ENCODE results near the gene GGT5. TPM values are rescaled to one million over a fixed set of nuclear protein-coding genes. Genes with fewer than 3 reads are reported as not detected.

The GGT5 gene
- total RNA-seq, 2 experiments from 2014 or later = not detected

- H3K36me3 Mint-ChIP-seq (ENCODE audit: low read depth) = no peaks in the 10 kb centered on the region
- POLR2A ChIA-PET = no interaction called here
- CTCF ChIA-PET = no interaction called here
These were observed 8.2 kb downstream of the GGT5 start for GRCh38 chr22:24236656-24237055.

DNA sequence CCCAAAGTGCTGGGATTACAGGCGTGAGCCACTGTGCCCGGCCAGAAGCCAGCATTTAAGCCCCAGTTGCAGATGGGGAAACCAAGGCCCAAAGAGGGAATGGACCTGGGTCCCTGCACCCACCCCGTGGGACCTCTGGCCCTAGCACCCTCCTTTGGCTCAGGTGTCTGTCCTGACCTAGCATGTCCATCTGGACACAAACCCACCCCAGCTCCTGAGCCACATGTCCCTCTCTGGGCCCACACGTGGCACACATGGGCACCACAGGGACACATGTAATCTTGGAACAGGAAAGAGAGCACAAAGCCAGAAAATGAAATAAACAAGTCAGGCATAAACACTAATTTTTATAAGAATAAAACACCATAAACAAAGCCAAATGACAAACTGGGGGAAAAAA, 9.6 kb downstream of the GGT5 start:
- H3K36me3 Mint-ChIP-seq (ENCODE audit: low read depth) = no peaks in the 10 kb centered on the region
- no peak for DNase-seq
- CTCF ChIA-PET = interaction anchor here (0.9 kb wide), 1 partner anchor 17 kb away, joined by 3 read pairs; no protein-coding TSS in a partner anchor
- H3K4me3 Mint-ChIP-seq = no peak overlapping the region
- H3K9me3 Mint-ChIP-seq = no peaks in the 10 kb centered on the region
- peaks cover 2% of the 10 kb centered on the region for H3K27me3 Mint-ChIP-seq
- POLR2A ChIA-PET = no interaction called here
- peaks cover 7% of the 10 kb centered on the region for H3K4me1 Mint-ChIP-seq
- no peak overlapping the region for H3K27ac Mint-ChIP-seq

More at GRCh38 chr22:24236656-24237055, 8.2 kb downstream of the GGT5 start:
- Mint-ChIP-seq H3K4me3 (no peak overlapping the region), H3K9me3 (no peaks in the 10 kb centered on the region), H3K27ac (no peak overlapping the region), H3K4me1 (peaks cover 16% of the 10 kb centered on the region), H3K27me3 (no peaks in the 10 kb centered on the region)
- DNase-seq = no peak

DNA sequence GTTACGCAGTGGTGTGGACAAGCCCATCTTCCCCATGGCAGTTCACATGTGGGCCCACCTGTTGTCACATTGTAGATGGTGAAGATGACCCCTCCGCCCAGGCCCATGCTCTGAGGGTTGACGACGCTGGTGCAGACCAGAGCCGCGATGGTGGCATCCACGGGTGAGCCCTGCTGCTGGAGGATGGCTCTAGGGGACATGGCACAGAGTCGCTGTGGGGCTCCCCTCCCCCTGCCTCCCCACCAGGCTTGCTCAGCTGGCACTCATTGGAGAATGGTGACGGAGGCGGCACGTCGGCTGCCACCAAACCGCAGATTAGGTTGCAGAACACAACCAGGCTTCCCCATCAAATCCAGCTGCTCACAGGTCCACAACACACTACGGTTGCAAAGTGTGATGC, 11.1 kb downstream of the GGT5 start:
- peaks cover 2% of the 10 kb centered on the region for H3K27me3 Mint-ChIP-seq
- CTCF ChIA-PET = interaction anchor here (4.7 kb wide), 1 partner anchor 44 kb away, joined by 26 read pairs; no protein-coding TSS in a partner anchor
- no peaks in the 10 kb centered on the region for H3K9me3 Mint-ChIP-seq

DNA sequence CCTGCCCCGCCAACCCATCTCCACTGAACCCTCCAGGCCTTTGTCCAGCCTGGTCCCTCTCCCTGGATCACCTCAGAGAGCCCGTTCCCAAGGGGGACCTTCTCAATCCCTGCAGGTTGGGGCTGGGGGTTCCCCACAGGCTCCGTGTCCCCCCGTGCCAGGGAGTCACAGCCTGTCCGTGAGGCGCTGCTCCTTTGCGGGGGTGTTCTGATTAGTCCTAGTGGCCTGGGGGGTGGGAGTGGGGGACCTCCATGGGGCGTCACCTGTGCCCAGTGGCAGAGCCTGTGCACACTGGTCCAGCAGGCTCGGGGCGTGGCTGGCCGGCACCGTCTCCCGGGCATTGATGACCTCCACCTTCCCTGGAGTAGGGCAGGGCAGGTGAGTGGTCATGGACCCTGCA, 11.6 kb downstream of the GGT5 start:
- H3K27me3 Mint-ChIP-seq = peaks cover 2% of the 10 kb centered on the region
- no peak for DNase-seq
- H3K4me3 Mint-ChIP-seq = no peak overlapping the region
- H3K4me1 Mint-ChIP-seq = peaks cover 4% of the 10 kb centered on the region
- ChIA-PET CTCF (interaction anchor here (0.8 to 4.7 kb wide), 2 partner anchors 15 to 43 kb away, joined by 3 to 26 read pairs; no protein-coding TSS in a partner anchor), POLR2A (no interaction called here)
- no peak overlapping the region for H3K27ac Mint-ChIP-seq
- H3K9me3 Mint-ChIP-seq = no peaks in the 10 kb centered on the region
- H3K36me3 Mint-ChIP-seq (ENCODE audit: low read depth) = no peaks in the 10 kb centered on the region

More for the DNA sequence above, 11.1 kb downstream of the GGT5 start:
- Mint-ChIP-seq H3K27ac (no peak overlapping the region), H3K36me3 (ENCODE audit: low read depth) (no peaks in the 10 kb centered on the region), H3K4me3 (no peak overlapping the region), H3K4me1 (peaks cover 4% of the 10 kb centered on the region)
- POLR2A ChIA-PET = no interaction called here
- DNase-seq = no peak

DNA sequence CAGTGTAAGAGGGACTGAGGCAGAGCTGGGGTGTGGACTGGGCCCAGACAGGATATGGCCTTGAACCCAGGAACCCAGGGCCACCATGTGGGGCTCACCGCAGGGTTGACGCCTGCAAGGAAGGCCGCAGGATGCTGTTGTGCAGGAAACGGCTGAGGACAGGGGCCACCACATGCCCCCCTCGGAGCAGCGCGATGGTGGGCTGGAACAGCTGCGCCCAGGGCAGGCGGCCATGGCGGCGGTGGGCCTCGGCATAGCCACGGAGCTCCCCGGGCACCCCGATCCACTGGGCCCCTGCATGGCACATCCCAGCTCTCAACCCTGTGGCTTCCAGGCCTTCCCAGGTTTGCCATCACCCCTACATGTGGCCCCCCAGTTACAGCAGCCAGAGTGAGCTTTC, 12.2 kb downstream of the GGT5 start:
- Mint-ChIP-seq H3K4me1 (peaks cover 4% of the 10 kb centered on the region), H3K4me3 (no peak overlapping the region), H3K27ac (no peak overlapping the region), H3K27me3 (peaks cover 2% of the 10 kb centered on the region), H3K9me3 (no peaks in the 10 kb centered on the region), H3K36me3 (ENCODE audit: low read depth) (no peaks in the 10 kb centered on the region)
- no peak for DNase-seq
- ChIA-PET CTCF (interaction anchor here (0.8 to 4.7 kb wide), 2 partner anchors 15 to 43 kb away, joined by 3 to 26 read pairs; no protein-coding TSS in a partner anchor), POLR2A (no interaction called here)

- Mint-ChIP-seq H3K9me3 (no peaks in the 10 kb centered on the region), H3K27me3 (peaks cover 2% of the 10 kb centered on the region), H3K27ac (no peak overlapping the region), H3K36me3 (ENCODE audit: low read depth) (no peaks in the 10 kb centered on the region), H3K4me1 (peaks cover 4% of the 10 kb centered on the region), H3K4me3 (no peak overlapping the region)
- DNase-seq = no peak
- CTCF ChIA-PET = interaction anchor here (1.0 to 4.7 kb wide), 7 partner anchors 9 to 149 kb away, joined by 3 to 30 read pairs (median 6); no protein-coding TSS in a partner anchor
- POLR2A ChIA-PET = no interaction called here
These were observed 12.8 kb downstream of the GGT5 start for GRCh38 chr22:24232124-24232523.

- no peak overlapping the region for H3K4me3 Mint-ChIP-seq
- peaks cover 4% of the 10 kb centered on the region for H3K4me1 Mint-ChIP-seq
- no peak for DNase-seq
- H3K9me3 Mint-ChIP-seq = no peaks in the 10 kb centered on the region
- POLR2A ChIA-PET = interaction anchor here (1.0 kb wide), 1 partner anchor 39 kb away, joined by 3 read pairs; the partner anchor contains the start of gene SPECC1L
- peaks cover 2% of the 10 kb centered on the region for H3K27me3 Mint-ChIP-seq
- no peak overlapping the region for H3K27ac Mint-ChIP-seq
- H3K36me3 Mint-ChIP-seq (ENCODE audit: low read depth) = no peaks in the 10 kb centered on the region
- CTCF ChIA-PET = interaction anchor here (0.5 to 4.7 kb wide), 12 partner anchors 9 to 168 kb away, joined by 3 to 30 read pairs (median 4); no protein-coding TSS in a partner anchor
These were observed 13.2 kb downstream of the GGT5 start for GRCh38 chr22:24231706-24232105.

GRCh38 chr22:24230911-24231656, 13.8 kb downstream of the GGT5 start:
- Mint-ChIP-seq H3K27me3 (peaks cover 2% of the 10 kb centered on the region), H3K27ac (no peak overlapping the region), H3K4me3 (no peak overlapping the region), H3K9me3 (no peaks in the 10 kb centered on the region), H3K36me3 (ENCODE audit: low read depth) (no peaks in the 10 kb centered on the region), H3K4me1 (peaks cover 3% of the 10 kb centered on the region)
- ChIA-PET CTCF (interaction anchor here (0.5 to 4.7 kb wide), 16 partner anchors 8 to 221 kb away, joined by 3 to 30 read pairs (median 4); no protein-coding TSS in a partner anchor), POLR2A (interaction anchor here (1.0 kb wide), 1 partner anchor 40 kb away, joined by 3 read pairs; the partner anchor contains the start of gene SPECC1L)
- DNase-seq = peak; percentile 71

- Mint-ChIP-seq H3K4me1 (no peaks in the 10 kb centered on the region), H3K9me3 (no peaks in the 10 kb centered on the region), H3K4me3 (no peak overlapping the region), H3K36me3 (ENCODE audit: low read depth) (no peaks in the 10 kb centered on the region), H3K27me3 (peaks cover 2% of the 10 kb centered on the region), H3K27ac (no peak overlapping the region)
- POLR2A ChIA-PET = no interaction called here
- DNase-seq = no peak
- CTCF ChIA-PET = interaction anchor here (1.5 kb wide), 1 partner anchor 17 kb away, joined by 6 read pairs; no protein-coding TSS in a partner anchor
These were observed 18.9 kb downstream of the GGT5 start for GRCh38 chr22:24225951-24226350.

DNA sequence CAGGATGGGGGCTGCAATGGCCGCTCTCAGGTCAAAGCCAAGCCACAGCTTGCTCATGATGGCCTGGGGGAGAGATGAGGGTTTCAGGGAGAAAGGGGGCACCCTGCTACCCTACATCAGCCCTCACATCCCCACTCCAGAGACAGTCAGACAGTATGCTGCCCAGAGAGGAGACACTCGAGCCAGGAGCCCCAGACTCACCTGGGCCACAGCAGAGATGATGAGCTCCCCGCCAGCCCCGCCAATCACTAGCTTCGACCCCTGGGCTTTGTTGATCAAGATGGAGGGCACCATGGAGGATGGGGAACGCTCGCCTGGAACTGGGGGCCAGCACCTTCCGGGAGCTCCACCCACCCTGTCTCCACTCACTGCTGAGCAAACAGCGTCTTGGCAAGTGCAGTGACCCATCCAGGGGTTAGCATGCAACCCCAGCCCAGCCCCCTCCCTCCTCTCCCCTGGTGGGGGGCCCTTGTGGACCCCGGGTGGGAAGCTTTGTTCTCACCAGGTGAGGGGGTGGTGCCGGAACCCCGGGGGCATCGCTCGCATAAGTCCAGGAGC, 19.8 kb downstream of the GGT5 start:
- H3K9me3 Mint-ChIP-seq = no peaks in the 10 kb centered on the region
- no peak for DNase-seq
- no peak overlapping the region for H3K4me3 Mint-ChIP-seq
- no peaks in the 10 kb centered on the region for H3K27me3 Mint-ChIP-seq
- POLR2A ChIA-PET = no interaction called here
- H3K36me3 Mint-ChIP-seq (ENCODE audit: low read depth) = no peaks in the 10 kb centered on the region
- CTCF ChIA-PET = no interaction called here
- no peak overlapping the region for H3K27ac Mint-ChIP-seq
- H3K4me1 Mint-ChIP-seq = no peaks in the 10 kb centered on the region

GRCh38 chr22:24224468-24224867, 20.4 kb downstream of the GGT5 start:
- Mint-ChIP-seq H3K27ac (no peak overlapping the region), H3K27me3 (no peaks in the 10 kb centered on the region), H3K4me1 (no peaks in the 10 kb centered on the region), H3K36me3 (ENCODE audit: low read depth) (no peaks in the 10 kb centered on the region), H3K9me3 (no peaks in the 10 kb centered on the region), H3K4me3 (no peak overlapping the region)
- DNase-seq = no peak
- ChIA-PET POLR2A (no interaction called here), CTCF (no interaction called here)

DNA sequence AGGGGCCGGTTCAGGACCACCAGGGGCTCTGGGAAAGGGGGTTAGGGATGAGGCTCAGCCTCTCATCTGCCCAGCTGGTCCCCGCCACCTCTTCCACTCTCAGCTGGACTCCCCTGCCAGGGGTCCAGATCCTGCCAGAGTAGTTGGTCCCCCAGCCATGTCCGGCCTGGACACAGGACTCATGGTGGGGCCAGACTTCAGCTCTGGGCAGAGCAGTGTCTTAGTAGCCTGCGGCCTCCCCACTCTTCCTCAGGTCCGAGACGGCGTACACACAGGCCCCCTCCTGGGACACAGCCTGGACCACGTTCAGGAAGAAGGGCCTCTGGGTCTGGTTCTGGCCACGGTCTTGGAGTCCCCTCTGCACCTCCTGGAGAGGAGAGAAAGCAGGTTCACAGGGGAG, 25.1 kb downstream of the GGT5 start:
- ChIA-PET CTCF (no interaction called here), POLR2A (no interaction called here)
- DNase-seq = no peak
- Mint-ChIP-seq H3K36me3 (ENCODE audit: low read depth) (no peaks in the 10 kb centered on the region), H3K4me3 (no peak overlapping the region), H3K9me3 (no peaks in the 10 kb centered on the region), H3K4me1 (peaks cover 4% of the 10 kb centered on the region), H3K27ac (no peak overlapping the region), H3K27me3 (no peaks in the 10 kb centered on the region)

DNA sequence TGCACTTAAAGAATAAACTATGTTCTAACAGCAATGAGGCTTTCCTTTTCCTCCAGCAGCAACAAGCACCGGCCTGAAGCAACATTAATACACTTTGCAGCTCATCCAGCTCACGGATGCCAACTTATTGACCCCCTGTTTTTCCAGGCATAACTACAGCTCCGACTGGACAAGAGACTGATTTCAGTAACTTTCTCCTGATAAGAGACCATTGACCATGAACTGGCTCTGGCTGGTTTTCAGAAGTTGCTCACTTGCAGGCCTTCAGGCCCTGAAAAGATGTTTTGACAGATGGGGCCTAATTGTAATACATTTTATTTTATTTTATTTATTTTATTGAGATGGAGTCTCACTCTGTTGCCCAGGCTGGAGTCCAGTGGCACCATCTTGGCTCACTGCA, 27.5 kb downstream of the GGT5 start:
- Mint-ChIP-seq H3K27ac (no peak overlapping the region), H3K4me3 (no peak overlapping the region), H3K36me3 (ENCODE audit: low read depth) (no peaks in the 10 kb centered on the region), H3K4me1 (peaks cover 4% of the 10 kb centered on the region), H3K27me3 (peaks cover 3% of the 10 kb centered on the region), H3K9me3 (no peaks in the 10 kb centered on the region)
- CTCF ChIA-PET = interaction anchor here (0.9 to 1.2 kb wide), 4 partner anchors 14 to 25 kb away, joined by 3 to 5 read pairs (median 3); no protein-coding TSS in a partner anchor
- POLR2A ChIA-PET = no interaction called here
- DNase-seq = no peak

Measured in activated CD4-positive, alpha-beta memory T cell treated with anti-CD3 and anti-CD28 coated beads, Interleukin-2, amount 10 ng/mL, durations not matched to agents 7 days and 5 days (primary cell).